GM13976 (cell line): Measurements from ENCODE around the gene OASL.

Experiments used
- DNase-seq: peaks from one replicate; pipeline ENCODE4 v3.0.0; 2012; ENCODE audit warnings: low spot score
- in situ Hi-C: fragments of 300-500 bp; cut with MboI; formaldehyde crosslinking; loops from one replicate; pipeline ENCODE4 v1.12.0; 2022; ENCODE audit warnings: low sequenced_read_pairs, mixed read lengths, inconsistent platforms; ENCODE audit not compliant: unreplicated experiment
- TF ChIP-seq, protein P1 (sequence below): IDR thresholded peaks from 2 replicates; pipeline ENCODE4 v1.5.1; 2012; ENCODE audit warnings: borderline replicate concordance, mild to moderate bottlenecking; ENCODE audit not compliant: insufficient read depth; ENCODE audit errors: extremely low read depth, missing control alignments, control extremely low read depth

OASL gene

GRCh38 chr12:120981407-120981941 lies 57.6 kb downstream of the OASL start:
- no peak for DNase-seq
- in situ Hi-C loops: no loop called here
- TF ChIP-seq, protein P1, sequence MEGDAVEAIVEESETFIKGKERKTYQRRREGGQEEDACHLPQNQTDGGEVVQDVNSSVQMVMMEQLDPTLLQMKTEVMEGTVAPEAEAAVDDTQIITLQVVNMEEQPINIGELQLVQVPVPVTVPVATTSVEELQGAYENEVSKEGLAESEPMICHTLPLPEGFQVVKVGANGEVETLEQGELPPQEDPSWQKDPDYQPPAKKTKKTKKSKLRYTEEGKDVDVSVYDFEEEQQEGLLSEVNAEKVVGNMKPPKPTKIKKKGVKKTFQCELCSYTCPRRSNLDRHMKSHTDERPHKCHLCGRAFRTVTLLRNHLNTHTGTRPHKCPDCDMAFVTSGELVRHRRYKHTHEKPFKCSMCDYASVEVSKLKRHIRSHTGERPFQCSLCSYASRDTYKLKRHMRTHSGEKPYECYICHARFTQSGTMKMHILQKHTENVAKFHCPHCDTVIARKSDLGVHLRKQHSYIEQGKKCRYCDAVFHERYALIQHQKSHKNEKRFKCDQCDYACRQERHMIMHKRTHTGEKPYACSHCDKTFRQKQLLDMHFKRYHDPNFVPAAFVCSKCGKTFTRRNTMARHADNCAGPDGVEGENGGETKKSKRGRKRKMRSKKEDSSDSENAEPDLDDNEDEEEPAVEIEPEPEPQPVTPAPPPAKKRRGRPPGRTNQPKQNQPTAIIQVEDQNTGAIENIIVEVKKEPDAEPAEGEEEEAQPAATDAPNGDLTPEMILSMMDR: no peak

DNA sequence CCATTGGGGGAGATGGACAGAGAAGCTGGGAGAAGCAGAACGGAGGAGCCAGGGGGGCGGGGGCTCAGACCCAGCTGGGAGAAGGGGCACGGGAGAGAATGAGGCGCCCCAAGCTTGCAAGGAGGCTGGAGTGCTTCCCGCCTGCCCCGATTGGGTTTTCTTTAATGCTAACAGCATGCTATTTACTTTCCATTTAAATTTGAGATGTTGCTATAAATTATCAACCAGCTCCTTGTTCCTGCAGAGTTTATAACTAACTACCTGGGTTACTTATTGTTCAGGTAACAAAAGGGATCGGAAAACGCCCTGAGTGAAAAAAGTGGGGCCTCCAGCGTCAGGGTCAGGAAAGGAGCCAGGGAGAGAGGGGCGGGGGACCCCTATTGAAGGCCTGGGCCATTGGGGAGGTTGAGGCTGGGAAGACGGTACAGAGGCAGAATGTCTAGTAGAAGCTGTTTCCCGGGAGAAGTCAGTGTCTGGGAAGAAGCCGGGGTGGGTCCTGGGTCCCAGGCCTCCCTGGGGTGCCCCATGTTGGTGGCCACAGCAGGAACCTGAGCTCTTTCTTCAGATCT lies 58.2 kb downstream of the OASL start:
- DNase-seq: no peak
- in situ Hi-C loops: no loop called here
- TF ChIP-seq, protein P1: no peak

- in situ Hi-C loops: no loop called here
- TF ChIP-seq, protein P1: no peak
- no peak for DNase-seq
Observed at GRCh38 chr12:120979862-120980696, 59.0 kb downstream of the OASL start.

GRCh38 chr12:120979220-120979861 lies 59.7 kb downstream of the OASL start:
- no peak for DNase-seq
- in situ Hi-C loops: no loop called here

GRCh38 chr12:120978296-120979219 lies 60.5 kb downstream of the OASL start, which contains the start of gene HNF1A:
Gene HNF1A (plus strand): TSS chr12:120978543. CDS start chr12:120978769, 226 bp downstream.
- no peak for DNase-seq
- TF ChIP-seq, protein P1: no peak

More at GRCh38 chr12:120979220-120979861, 59.7 kb downstream of the OASL start:
- TF ChIP-seq, protein P1: no peak

More at GRCh38 chr12:120978296-120979219, 60.5 kb downstream of the OASL start, which contains the start of gene HNF1A:
- in situ Hi-C loops: no loop called here
